Activated CD8-positive, alpha-beta memory T cell treated with anti-CD3 and anti-CD28 coated beads, Interleukin-2, amount 10 ng/mL, durations not matched to agents 7 days and 5 days (primary cell): ENCODE data around the gene WRAP53. TPM values are rescaled to one million over a fixed set of nuclear protein-coding genes. Genes with fewer than 3 reads are reported as not detected.

ENCODE experiments used
- ATAC-seq: fragments of 150-1000 bp; cut with Tn5 transposase; one replicate; pipeline ENCODE4 v1.10.0; 2021; ENCODE audit warnings: moderate library complexity
- CTCF ChIA-PET: fragments of 350-600 bp; sonication (Branson Sonifier 250); formaldehyde crosslinking; loops from one replicate; lab custom pipeline; 2021; ENCODE audit warnings: antibody characterized with exemption; lab: Charles Lee
- DNase-seq: peaks from one replicate; pipeline ENCODE4 v3.0.0-alpha.2; 2020
- H3K27ac Mint-ChIP-seq: one replicate; pipeline ENCODE4 v1.8.0; 2021; ENCODE audit warnings: mild to moderate bottlenecking, mixed read lengths
- H3K27me3 Mint-ChIP-seq: one replicate; pipeline ENCODE4 v1.8.0; 2021; ENCODE audit warnings: mixed read lengths
- H3K36me3 Mint-ChIP-seq: one replicate; pipeline ENCODE4 v1.8.0; 2021; ENCODE audit warnings: mild to moderate bottlenecking, mixed read lengths
- H3K4me1 Mint-ChIP-seq: one replicate; pipeline ENCODE4 v1.8.0; 2021; ENCODE audit warnings: mixed read lengths
- H3K4me3 Mint-ChIP-seq: one replicate; pipeline ENCODE4 v1.8.0; 2021; ENCODE audit warnings: mild to moderate bottlenecking, moderate library complexity, mixed read lengths
- H3K9me3 Mint-ChIP-seq: one replicate; pipeline ENCODE4 v1.8.0; 2022; ENCODE audit warnings: low read depth, mixed read lengths
- total RNA-seq, 2 experiments: library from RNA; stranded (reverse); gene quantifications; one replicate each; pipeline ENCODE4 v1.2.3, GENCODE V29; 2021

WRAP53 gene
- total RNA-seq, 2 experiments from 2014 or later = 28.0 to 29.0 TPM

- ATAC-seq (peak; percentile 84), DNase-seq (peak; percentile 83)
- CTCF ChIA-PET = interaction anchor here (1.2 to 3.1 kb wide), 7 partner anchors 11 to 361 kb away, joined by 3 to 11 read pairs (median 3); partner anchors contain the start of genes EFNB3, TP53 and WRAP53
- peak within 1 kb of the TSS; percentile 77 for H3K4me3 Mint-ChIP-seq
- H3K27me3 Mint-ChIP-seq = peaks cover 73% of the 10 kb centered on the region
- H3K4me1 Mint-ChIP-seq = peaks cover 34% of the 10 kb centered on the region
- peak within 1 kb of the TSS; percentile 38 for H3K27ac Mint-ChIP-seq
- no peaks in the 10 kb centered on the region for H3K36me3 Mint-ChIP-seq
- no peaks in the 10 kb centered on the region for H3K9me3 Mint-ChIP-seq
Observed at GRCh38 chr17:7716901-7717755, 28.9 kb downstream of the WRAP53 start, which contains the start of gene DNAH2. DNAH2 (plus strand) TSS chr17:7717744; CDS start chr17:7719735, 1,991 bp downstream.

GRCh38 chr17:7717756-7718350 lies 29.6 kb downstream of the WRAP53 start:
- CTCF ChIA-PET = interaction anchor here (1.2 to 3.1 kb wide), 3 partner anchors 12 to 83 kb away, joined by 3 to 11 read pairs (median 11); partner anchors contain the start of genes EFNB3, TP53 and WRAP53
- ATAC-seq (peak; percentile 78), DNase-seq (peak; percentile 90)
- peaks cover 29% of the 10 kb centered on the region for H3K4me1 Mint-ChIP-seq
- H3K9me3 Mint-ChIP-seq = no peaks in the 10 kb centered on the region
- no peaks in the 10 kb centered on the region for H3K36me3 Mint-ChIP-seq
- peak overlapping the region; percentile 77 for H3K4me3 Mint-ChIP-seq
- H3K27me3 Mint-ChIP-seq = peaks cover 71% of the 10 kb centered on the region
- peak overlapping the region; percentile 8 for H3K27ac Mint-ChIP-seq

GRCh38 chr17:7719661-7720060 lies 31.4 kb downstream of the WRAP53 start:
- Mint-ChIP-seq H3K4me3 (no peak overlapping the region), H3K4me1 (peaks cover 25% of the 10 kb centered on the region), H3K27ac (no peak overlapping the region), H3K36me3 (no peaks in the 10 kb centered on the region), H3K27me3 (peaks cover 66% of the 10 kb centered on the region), H3K9me3 (no peaks in the 10 kb centered on the region)
- ATAC-seq (no peak), DNase-seq (no peak)
- CTCF ChIA-PET = interaction anchor here (1.3 kb wide), 1 partner anchor 24 kb away, joined by 4 read pairs; no protein-coding TSS in a partner anchor

GRCh38 chr17:7720125-7720524 lies 31.8 kb downstream of the WRAP53 start:
- CTCF ChIA-PET = interaction anchor here (1.1 to 1.3 kb wide), 2 partner anchors 23 to 33 kb away, joined by 4 to 6 read pairs; partner anchors contain the start of gene TP53
- ATAC-seq (no peak), DNase-seq (no peak)
- no peaks in the 10 kb centered on the region for H3K36me3 Mint-ChIP-seq
- peaks cover 64% of the 10 kb centered on the region for H3K27me3 Mint-ChIP-seq
- no peak overlapping the region for H3K4me3 Mint-ChIP-seq
- H3K4me1 Mint-ChIP-seq = peaks cover 25% of the 10 kb centered on the region
- no peaks in the 10 kb centered on the region for H3K9me3 Mint-ChIP-seq
- no peak overlapping the region for H3K27ac Mint-ChIP-seq

GRCh38 chr17:7721612-7722011 lies 33.3 kb downstream of the WRAP53 start:
- peaks cover 53% of the 10 kb centered on the region for H3K27me3 Mint-ChIP-seq
- no peaks in the 10 kb centered on the region for H3K9me3 Mint-ChIP-seq
- CTCF ChIA-PET = interaction anchor here (1.0 kb wide), 1 partner anchor 34 kb away, joined by 4 read pairs; no protein-coding TSS in a partner anchor
- DNase-seq = no peak
- no peaks in the 10 kb centered on the region for H3K36me3 Mint-ChIP-seq
- no peak overlapping the region for H3K4me3 Mint-ChIP-seq
- H3K4me1 Mint-ChIP-seq = peaks cover 22% of the 10 kb centered on the region
- ATAC-seq = no peak
- H3K27ac Mint-ChIP-seq = no peak overlapping the region

GRCh38 chr17:7727886-7728285 lies 39.6 kb downstream of the WRAP53 start:
- Mint-ChIP-seq H3K36me3 (no peaks in the 10 kb centered on the region), H3K4me3 (no peak overlapping the region), H3K27me3 (peaks cover 32% of the 10 kb centered on the region), H3K27ac (no peak overlapping the region), H3K4me1 (no peaks in the 10 kb centered on the region), H3K9me3 (no peaks in the 10 kb centered on the region)
- CTCF ChIA-PET = interaction anchor here (1.4 kb wide), 1 partner anchor 39 kb away, joined by 3 read pairs; the partner anchor contains the start of gene WRAP53
- no peak for ATAC-seq
- DNase-seq = no peak

GRCh38 chr17:7729816-7730215 lies 41.5 kb downstream of the WRAP53 start:
- no peak overlapping the region for H3K4me3 Mint-ChIP-seq
- no peaks in the 10 kb centered on the region for H3K4me1 Mint-ChIP-seq
- peaks cover 31% of the 10 kb centered on the region for H3K27me3 Mint-ChIP-seq
- no peak for ATAC-seq
- no peak for DNase-seq
- H3K9me3 Mint-ChIP-seq = no peaks in the 10 kb centered on the region
- CTCF ChIA-PET = interaction anchor here (0.9 to 1.7 kb wide), 3 partner anchors 42 to 272 kb away, joined by 3 read pairs; partner anchors contain the start of gene WRAP53
- H3K27ac Mint-ChIP-seq = no peak overlapping the region
- H3K36me3 Mint-ChIP-seq = no peaks in the 10 kb centered on the region

GRCh38 chr17:7732981-7733539 lies 44.8 kb downstream of the WRAP53 start:
- no peaks in the 10 kb centered on the region for H3K9me3 Mint-ChIP-seq
- no peaks in the 10 kb centered on the region for H3K4me1 Mint-ChIP-seq
- no peak for DNase-seq
- peaks cover 41% of the 10 kb centered on the region for H3K27me3 Mint-ChIP-seq
- H3K36me3 Mint-ChIP-seq = no peaks in the 10 kb centered on the region
- no peak overlapping the region for H3K27ac Mint-ChIP-seq
- CTCF ChIA-PET = no interaction called here
- no peak overlapping the region for H3K4me3 Mint-ChIP-seq
- ATAC-seq = no peak

GRCh38 chr17:7737601-7738000 lies 49.3 kb downstream of the WRAP53 start:
- no peaks in the 10 kb centered on the region for H3K9me3 Mint-ChIP-seq
- H3K27ac Mint-ChIP-seq = no peak overlapping the region
- ATAC-seq (no peak), DNase-seq (no peak)
- CTCF ChIA-PET = no interaction called here
- no peaks in the 10 kb centered on the region for H3K4me1 Mint-ChIP-seq
- H3K36me3 Mint-ChIP-seq = no peaks in the 10 kb centered on the region
- no peak overlapping the region for H3K4me3 Mint-ChIP-seq
- peaks cover 39% of the 10 kb centered on the region for H3K27me3 Mint-ChIP-seq

GRCh38 chr17:7739746-7740145 lies 51.5 kb downstream of the WRAP53 start:
- ATAC-seq (no peak), DNase-seq (no peak)
- H3K4me1 Mint-ChIP-seq = no peaks in the 10 kb centered on the region
- H3K4me3 Mint-ChIP-seq = no peak overlapping the region
- H3K9me3 Mint-ChIP-seq = no peaks in the 10 kb centered on the region
- no peaks in the 10 kb centered on the region for H3K36me3 Mint-ChIP-seq
- CTCF ChIA-PET = no interaction called here
- peaks cover 31% of the 10 kb centered on the region for H3K27me3 Mint-ChIP-seq
- no peak overlapping the region for H3K27ac Mint-ChIP-seq

- Mint-ChIP-seq H3K4me3 (no peak overlapping the region), H3K27ac (no peak overlapping the region), H3K36me3 (no peaks in the 10 kb centered on the region), H3K27me3 (peaks cover 31% of the 10 kb centered on the region), H3K4me1 (no peaks in the 10 kb centered on the region), H3K9me3 (no peaks in the 10 kb centered on the region)
- no peak for ATAC-seq
- CTCF ChIA-PET = interaction anchor here (1.4 kb wide), 1 partner anchor 9 kb away, joined by 4 read pairs; no protein-coding TSS in a partner anchor
- DNase-seq = no peak
Observed at GRCh38 chr17:7740481-7741001, 52.3 kb downstream of the WRAP53 start.

- no peaks in the 10 kb centered on the region for H3K4me1 Mint-ChIP-seq
- H3K9me3 Mint-ChIP-seq = no peaks in the 10 kb centered on the region
- H3K4me3 Mint-ChIP-seq = no peak overlapping the region
- H3K27ac Mint-ChIP-seq = no peak overlapping the region
- peaks cover 35% of the 10 kb centered on the region for H3K27me3 Mint-ChIP-seq
- CTCF ChIA-PET = interaction anchor here (0.7 to 3.2 kb wide), 26 partner anchors 8 to 337 kb away, joined by 3 to 19 read pairs (median 6); partner anchors contain the start of genes CYB5D1, KDM6B, NAA38 and WRAP53
- ATAC-seq = no peak
- H3K36me3 Mint-ChIP-seq = no peaks in the 10 kb centered on the region
- no peak for DNase-seq
Observed at GRCh38 chr17:7742729-7743128, 54.5 kb downstream of the WRAP53 start.
